Endometrial microvascular endothelial cells (primary cell): ENCODE data around the gene APOL5. TPM values are rescaled to one million over a fixed set of nuclear protein-coding genes. Genes with fewer than 3 reads are reported as not detected.

Experiments
- in situ Hi-C: cut with HindIII; loops from 2 replicates; pipeline ENCODE4 v1.10.0; 2017; ENCODE audit warnings: low sequenced_read_pairs, low pct_unique_long_range_greater_than_20kb; ENCODE audit errors: inconsistent ontology term
- total RNA-seq: library from RNA; depleted of rRNA; stranded (reverse); fragments of >200 nt; gene quantifications from one replicate; pipeline ENCODE4 v1.2.3, GENCODE V29; 2015; ENCODE audit errors: inconsistent ontology term

APOL5 gene
- total RNA-seq, 1 donor from 2014 or later = not detected

DNA sequence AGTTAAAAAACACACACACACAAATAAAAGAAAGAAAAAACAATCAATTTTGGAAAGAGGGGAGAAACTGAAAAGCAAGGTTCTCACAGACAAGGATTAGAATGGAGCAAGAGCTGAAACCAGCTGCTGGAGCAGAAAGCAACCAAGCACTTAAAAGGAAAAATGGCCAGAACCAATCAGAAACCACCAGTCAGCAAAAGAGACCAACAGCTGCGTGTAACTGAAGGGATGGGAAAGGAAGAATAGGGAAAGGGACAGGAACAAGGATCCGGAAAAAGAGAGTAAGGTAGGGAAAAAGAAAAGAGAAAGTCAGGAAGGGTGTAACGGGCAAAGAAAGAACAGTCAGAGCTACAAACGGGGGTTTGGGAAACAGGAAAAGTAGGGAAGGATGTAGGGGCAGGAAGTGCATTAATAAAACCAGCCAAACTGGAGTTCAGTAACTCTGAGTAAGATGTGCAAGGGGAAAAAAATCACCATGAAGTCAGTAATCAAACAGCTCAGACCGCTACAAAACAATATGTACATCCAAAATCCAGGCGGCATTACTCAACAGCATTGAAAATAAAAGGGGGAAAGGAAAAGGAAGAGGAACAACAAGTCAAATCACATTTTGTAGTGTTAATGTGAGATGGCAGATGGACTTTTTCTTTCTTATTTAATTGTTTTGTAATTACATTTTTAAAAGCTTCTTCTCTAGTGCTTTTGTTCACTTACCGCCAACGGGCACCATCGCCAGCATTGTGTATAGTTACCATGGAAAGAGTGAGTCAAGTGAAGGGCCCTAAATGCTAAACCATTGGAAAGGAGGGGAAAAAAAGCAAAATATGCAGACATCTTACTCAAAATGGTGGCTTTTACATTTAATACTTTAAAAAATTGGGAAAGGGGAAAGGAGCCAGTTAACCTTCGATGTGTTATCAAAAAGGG is 49.2 kb downstream of the APOL5 start:
- in situ Hi-C loops = no loop called here

DNA sequence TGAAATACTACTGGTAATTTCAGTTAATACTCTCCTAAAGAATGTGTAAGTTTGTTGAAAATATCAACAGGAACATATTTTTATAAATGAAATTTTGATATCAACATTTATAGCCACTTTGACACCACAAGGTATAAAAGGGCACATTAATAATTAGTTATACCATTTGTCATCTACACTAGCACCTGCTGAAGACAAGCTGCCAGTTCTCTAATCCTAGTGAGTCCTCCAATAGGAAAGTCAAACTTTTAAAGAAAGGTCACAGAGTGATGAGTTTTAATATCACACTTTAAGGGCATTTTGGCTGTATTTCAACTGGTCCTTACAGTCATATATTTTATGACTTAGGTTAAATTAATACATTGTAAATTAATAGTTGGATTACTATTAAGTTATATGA is 52.3 kb downstream of the APOL5 start:
- in situ Hi-C loops = no loop called here

DNA sequence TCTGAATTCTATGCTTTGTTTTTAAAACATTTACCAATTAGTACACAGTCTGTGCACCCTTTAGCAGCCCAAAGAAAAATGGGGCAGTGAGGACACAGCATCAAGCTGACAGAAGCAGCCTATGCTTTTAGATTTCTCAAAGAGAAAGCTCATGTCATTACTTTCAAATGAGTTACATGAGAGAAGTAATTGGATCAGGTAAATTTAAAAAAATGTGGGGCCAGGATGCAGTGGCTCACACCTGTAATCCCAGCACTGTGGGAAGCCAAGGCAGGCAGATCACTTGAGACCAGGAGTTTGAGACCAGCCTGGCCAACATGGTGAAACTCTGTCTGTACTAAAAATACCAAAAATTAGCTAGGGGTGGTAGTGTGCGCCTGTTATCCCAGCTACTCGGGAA is 57.7 kb downstream of the APOL5 start:
- in situ Hi-C loops = no loop called here

DNA sequence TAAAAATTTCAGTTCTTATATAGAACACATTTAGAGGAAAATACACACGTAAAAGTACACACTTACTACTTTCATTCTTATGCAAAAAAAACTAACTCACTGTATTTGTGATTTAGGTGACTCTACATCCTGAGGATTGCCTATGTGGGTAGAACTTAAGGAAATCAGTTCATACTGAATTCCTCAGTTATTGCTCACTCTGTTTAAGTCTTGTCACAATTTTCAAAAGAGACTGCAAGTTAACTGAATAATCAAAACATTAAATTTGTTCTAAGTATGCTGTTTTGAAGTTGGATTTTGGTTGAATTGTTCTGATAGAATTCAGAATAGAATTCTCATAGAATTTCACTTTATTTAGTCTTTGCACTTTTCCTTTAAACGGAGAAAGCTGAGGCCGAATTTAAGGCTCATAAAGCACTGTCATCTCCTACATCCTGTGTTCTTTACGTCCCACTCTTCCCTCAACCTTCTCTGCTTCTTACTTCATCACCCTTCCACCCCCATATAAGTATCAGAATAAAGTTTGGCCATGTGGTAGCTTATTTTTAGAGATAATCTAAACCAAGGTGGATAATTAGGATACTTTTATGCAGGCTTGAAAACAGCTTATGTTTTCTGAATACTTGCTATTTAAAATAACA is 59.8 kb downstream of the APOL5 start:
- in situ Hi-C loops = no loop called here

Other genes with a start within 250 kb of the APOL5 start
- gene RASD2, start 177.0 kb upstream of the APOL5 start, total RNA-seq = not detected
- not detected for gene MB, start 100.5 kb upstream of the APOL5 start, total RNA-seq
- gene APOL6, start 69.4 kb upstream of the APOL5 start, total RNA-seq = 8.8 TPM